Measurements from ENCODE around the gene PRCC.

PRCC gene

GRCh38 chr1:156794506-156795373 lies 27.4 kb downstream of the PRCC start:
- no peak for TF ChIP-seq GATA2 (IDR thresholded peaks at IDR 0.05; ENCODE audit: low read depth, low read length)
- no peak for TF ChIP-seq GATA3 (IDR thresholded peaks at IDR 0.05; ENCODE audit: low read depth, low read length)

GRCh38 chr1:156795374-156795733 lies 28.0 kb downstream of the PRCC start:
- no peak for TF ChIP-seq GATA2 (IDR thresholded peaks at IDR 0.05; ENCODE audit: low read depth, low read length)
- TF ChIP-seq GATA3 (IDR thresholded peaks at IDR 0.05; ENCODE audit: low read depth, low read length) = no peak

GRCh38 chr1:156795787-156796186 lies 28.5 kb downstream of the PRCC start:
- no peak for TF ChIP-seq GATA3 (IDR thresholded peaks at IDR 0.05; ENCODE audit: low read depth, low read length)
- no peak for TF ChIP-seq GATA2 (IDR thresholded peaks at IDR 0.05; ENCODE audit: low read depth, low read length)

GRCh38 chr1:156796340-156797097 lies 29.2 kb downstream of the PRCC start:
- no peak for TF ChIP-seq GATA3 (IDR thresholded peaks at IDR 0.05; ENCODE audit: low read depth, low read length)
- no peak for TF ChIP-seq GATA2 (IDR thresholded peaks at IDR 0.05; ENCODE audit: low read depth, low read length)

- TF ChIP-seq GATA3 (IDR thresholded peaks at IDR 0.05; ENCODE audit: low read depth, low read length) (peak; percentile 99), GATA2 (IDR thresholded peaks at IDR 0.05; ENCODE audit: low read depth, low read length) (peak; percentile 100)
Observed at GRCh38 chr1:156797212-156797871, 30.0 kb downstream of the PRCC start.

GRCh38 chr1:156801409-156802121 lies 34.2 kb downstream of the PRCC start:
- TF ChIP-seq GATA3 (IDR thresholded peaks at IDR 0.05; ENCODE audit: low read depth, low read length) (no peak), GATA2 (IDR thresholded peaks at IDR 0.05; ENCODE audit: low read depth, low read length) (peak; percentile 99)

- TF ChIP-seq GATA3 (IDR thresholded peaks at IDR 0.05; ENCODE audit: low read depth, low read length) = no peak
- no peak for TF ChIP-seq GATA2 (IDR thresholded peaks at IDR 0.05; ENCODE audit: low read depth, low read length)
Observed at GRCh38 chr1:156802421-156802935, 35.1 kb downstream of the PRCC start.

- TF ChIP-seq GATA2 (IDR thresholded peaks at IDR 0.05; ENCODE audit: low read depth, low read length) = no peak
- no peak for TF ChIP-seq GATA3 (IDR thresholded peaks at IDR 0.05; ENCODE audit: low read depth, low read length)
Observed at GRCh38 chr1:156803086-156803851, 35.9 kb downstream of the PRCC start.

- no peak for TF ChIP-seq GATA2 (IDR thresholded peaks at IDR 0.05; ENCODE audit: low read depth, low read length)
- no peak for TF ChIP-seq GATA3 (IDR thresholded peaks at IDR 0.05; ENCODE audit: low read depth, low read length)
Observed at GRCh38 chr1:156804026-156804425, 36.7 kb downstream of the PRCC start.

- TF ChIP-seq GATA3 (IDR thresholded peaks at IDR 0.05; ENCODE audit: low read depth, low read length) (no peak), GATA2 (IDR thresholded peaks at IDR 0.05; ENCODE audit: low read depth, low read length) (no peak)
Observed at GRCh38 chr1:156804572-156805243, 37.4 kb downstream of the PRCC start.

- TF ChIP-seq GATA2 (IDR thresholded peaks at IDR 0.05; ENCODE audit: low read depth, low read length) (no peak), GATA3 (IDR thresholded peaks at IDR 0.05; ENCODE audit: low read depth, low read length) (no peak)
Observed at GRCh38 chr1:156805766-156806511, 38.6 kb downstream of the PRCC start.
